Measurements from ENCODE around the gene MBNL1.

The MBNL1 gene

GRCh38 chr3:152254041-152254440 is 14.7 kb upstream of the MBNL1 start:
- ATAC-seq = no peak

- ATAC-seq = no peak
Observed at GRCh38 chr3:152255290-152255689, 13.4 kb upstream of the MBNL1 start.

GRCh38 chr3:152256851-152257562 is 11.7 kb upstream of the MBNL1 start:
- peak; percentile 37 to 55 for ATAC-seq

- no peak for ATAC-seq
Observed at GRCh38 chr3:152257563-152258035, 11.1 kb upstream of the MBNL1 start.

GRCh38 chr3:152258448-152259393 is 10.0 kb upstream of the MBNL1 start:
- ATAC-seq = peak; percentile 88 to 91

- ATAC-seq = no peak
Observed at GRCh38 chr3:152259468-152259867, 9.3 kb upstream of the MBNL1 start.

GRCh38 chr3:152260026-152260425 is 8.7 kb upstream of the MBNL1 start:
- no peak for ATAC-seq

- no peak for ATAC-seq
Observed at GRCh38 chr3:152260529-152260928, 8.2 kb upstream of the MBNL1 start.

- ATAC-seq = no peak
Observed at GRCh38 chr3:152261329-152261728, 7.4 kb upstream of the MBNL1 start.

GRCh38 chr3:152263711-152264110 is 5.0 kb upstream of the MBNL1 start:
- ATAC-seq = no peak

GRCh38 chr3:152264378-152264777 is 4.4 kb upstream of the MBNL1 start:
- ATAC-seq = no peak

GRCh38 chr3:152266221-152266995 is 2.3 kb upstream of the MBNL1 start:
- ATAC-seq = no peak

GRCh38 chr3:152267831-152268554 is 736 bp upstream of the MBNL1 start:
- ATAC-seq = no peak

- peak; percentile 48 for ATAC-seq
Observed at GRCh38 chr3:152269056-152269830, 514 bp downstream of the MBNL1 start.

GRCh38 chr3:152269831-152270734 is 1.4 kb downstream of the MBNL1 start:
- ATAC-seq = peak; percentile 15 to 27

- peak in 1 of 2 donors; percentile 7 for ATAC-seq
Observed at GRCh38 chr3:152270937-152271336, 2.2 kb downstream of the MBNL1 start.

- ATAC-seq = no peak
Observed at GRCh38 chr3:152271501-152272236, 2.9 kb downstream of the MBNL1 start.

GRCh38 chr3:152272771-152273242 is 4.1 kb downstream of the MBNL1 start:
- ATAC-seq = peak in 1 of 2 donors; percentile 18

GRCh38 chr3:152276681-152277080 is 8.0 kb downstream of the MBNL1 start:
- ATAC-seq = no peak
